Measurements from ENCODE around the gene TSTD2. TPM values are rescaled to one million over a fixed set of nuclear protein-coding genes. Genes with fewer than 3 reads are reported as not detected.

TSTD2 gene
- polyA plus RNA-seq, 1 donor from 2014 or later: 50.0 TPM

DNA sequence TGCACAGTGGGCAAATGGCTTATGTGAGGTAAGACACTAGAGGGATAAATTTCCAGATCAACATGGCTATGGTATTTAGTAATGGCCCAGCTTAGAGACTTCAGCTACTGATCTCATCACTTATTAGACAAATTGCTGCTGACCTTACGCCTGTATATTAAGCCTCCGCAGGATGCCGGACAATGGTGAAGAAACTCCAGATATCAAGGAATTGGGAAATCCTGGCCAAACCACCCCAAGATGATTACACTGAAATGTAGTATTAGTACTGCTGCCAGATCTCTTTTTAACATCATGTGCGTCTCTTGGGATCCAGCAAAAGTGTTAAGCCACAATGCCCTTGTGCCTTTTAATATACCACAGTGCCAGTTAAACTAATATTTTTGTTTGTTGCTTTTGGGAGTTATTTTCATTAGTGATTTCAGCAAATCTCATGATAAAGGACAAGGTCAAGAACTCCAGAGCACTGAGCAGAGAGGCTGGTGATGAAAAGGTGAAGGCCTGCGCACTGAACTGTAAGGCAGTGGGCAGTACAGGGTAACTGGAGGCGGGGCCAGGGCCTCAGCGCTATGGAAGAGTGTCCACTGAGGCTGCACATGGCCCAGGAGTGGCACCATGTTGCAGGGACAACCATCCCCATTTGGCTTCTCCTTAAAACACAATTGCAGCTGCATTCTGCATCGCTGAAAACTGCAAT, 32.5 kb downstream of the TSTD2 start:
- Histone ChIP-seq H3K4me2 (ENCODE audit: low read length) (no peak overlapping the region), H3F3A (ENCODE audit: insufficient read depth, low read length, poor library complexity, severe bottlenecking) (no peaks in the 10 kb centered on the region), H3K27me3 (ENCODE audit: insufficient read depth, low read depth, low read length) (no peaks in the 10 kb centered on the region), H3K36me3 (ENCODE audit: insufficient read depth, low read length) (no peaks in the 10 kb centered on the region), H2AFZ (ENCODE audit: low read depth, low read length) (no peak overlapping the region), H3K79me2 (replicated peaks; ENCODE audit: insufficient read depth, low read length) (no peaks in the 10 kb centered on the region), H3K27ac (ENCODE audit: low read length) (no peak overlapping the region), H4K20me1 (ENCODE audit: insufficient read depth) (no peaks in the 10 kb centered on the region), H3K9me3 (ENCODE audit: low read length) (no peaks in the 10 kb centered on the region), H3K9ac (ENCODE audit: low read length) (no peak overlapping the region), H3K9me2 (ENCODE audit: insufficient read depth, low read length) (no peaks in the 10 kb centered on the region), H3K4me3 (ENCODE audit: low read length) (no peak overlapping the region)
- TF ChIP-seq, protein P1, sequence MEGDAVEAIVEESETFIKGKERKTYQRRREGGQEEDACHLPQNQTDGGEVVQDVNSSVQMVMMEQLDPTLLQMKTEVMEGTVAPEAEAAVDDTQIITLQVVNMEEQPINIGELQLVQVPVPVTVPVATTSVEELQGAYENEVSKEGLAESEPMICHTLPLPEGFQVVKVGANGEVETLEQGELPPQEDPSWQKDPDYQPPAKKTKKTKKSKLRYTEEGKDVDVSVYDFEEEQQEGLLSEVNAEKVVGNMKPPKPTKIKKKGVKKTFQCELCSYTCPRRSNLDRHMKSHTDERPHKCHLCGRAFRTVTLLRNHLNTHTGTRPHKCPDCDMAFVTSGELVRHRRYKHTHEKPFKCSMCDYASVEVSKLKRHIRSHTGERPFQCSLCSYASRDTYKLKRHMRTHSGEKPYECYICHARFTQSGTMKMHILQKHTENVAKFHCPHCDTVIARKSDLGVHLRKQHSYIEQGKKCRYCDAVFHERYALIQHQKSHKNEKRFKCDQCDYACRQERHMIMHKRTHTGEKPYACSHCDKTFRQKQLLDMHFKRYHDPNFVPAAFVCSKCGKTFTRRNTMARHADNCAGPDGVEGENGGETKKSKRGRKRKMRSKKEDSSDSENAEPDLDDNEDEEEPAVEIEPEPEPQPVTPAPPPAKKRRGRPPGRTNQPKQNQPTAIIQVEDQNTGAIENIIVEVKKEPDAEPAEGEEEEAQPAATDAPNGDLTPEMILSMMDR (IDR thresholded peaks at IDR 0.05; ENCODE audit: poor library complexity, severe bottlenecking): no peak
- no peak for TF ChIP-seq EZH2 (IDR thresholded peaks at IDR 0.05; ENCODE audit: borderline replicate concordance, insufficient read depth, low read length, poor library complexity, severe bottlenecking)
- no peak for TF ChIP-seq RAD21 (conservative IDR thresholded peaks at IDR 0.05)
- TF ChIP-seq EP300 (conservative IDR thresholded peaks at IDR 0.05; ENCODE audit: poor library complexity, severe bottlenecking): no peak
- no peak for TF ChIP-seq SMC3 (conservative IDR thresholded peaks at IDR 0.05; ENCODE audit: poor library complexity)
- TF ChIP-seq TAF1 (IDR thresholded peaks at IDR 0.05; ENCODE audit: low read depth): no peak
- TF ChIP-seq, protein P2, sequence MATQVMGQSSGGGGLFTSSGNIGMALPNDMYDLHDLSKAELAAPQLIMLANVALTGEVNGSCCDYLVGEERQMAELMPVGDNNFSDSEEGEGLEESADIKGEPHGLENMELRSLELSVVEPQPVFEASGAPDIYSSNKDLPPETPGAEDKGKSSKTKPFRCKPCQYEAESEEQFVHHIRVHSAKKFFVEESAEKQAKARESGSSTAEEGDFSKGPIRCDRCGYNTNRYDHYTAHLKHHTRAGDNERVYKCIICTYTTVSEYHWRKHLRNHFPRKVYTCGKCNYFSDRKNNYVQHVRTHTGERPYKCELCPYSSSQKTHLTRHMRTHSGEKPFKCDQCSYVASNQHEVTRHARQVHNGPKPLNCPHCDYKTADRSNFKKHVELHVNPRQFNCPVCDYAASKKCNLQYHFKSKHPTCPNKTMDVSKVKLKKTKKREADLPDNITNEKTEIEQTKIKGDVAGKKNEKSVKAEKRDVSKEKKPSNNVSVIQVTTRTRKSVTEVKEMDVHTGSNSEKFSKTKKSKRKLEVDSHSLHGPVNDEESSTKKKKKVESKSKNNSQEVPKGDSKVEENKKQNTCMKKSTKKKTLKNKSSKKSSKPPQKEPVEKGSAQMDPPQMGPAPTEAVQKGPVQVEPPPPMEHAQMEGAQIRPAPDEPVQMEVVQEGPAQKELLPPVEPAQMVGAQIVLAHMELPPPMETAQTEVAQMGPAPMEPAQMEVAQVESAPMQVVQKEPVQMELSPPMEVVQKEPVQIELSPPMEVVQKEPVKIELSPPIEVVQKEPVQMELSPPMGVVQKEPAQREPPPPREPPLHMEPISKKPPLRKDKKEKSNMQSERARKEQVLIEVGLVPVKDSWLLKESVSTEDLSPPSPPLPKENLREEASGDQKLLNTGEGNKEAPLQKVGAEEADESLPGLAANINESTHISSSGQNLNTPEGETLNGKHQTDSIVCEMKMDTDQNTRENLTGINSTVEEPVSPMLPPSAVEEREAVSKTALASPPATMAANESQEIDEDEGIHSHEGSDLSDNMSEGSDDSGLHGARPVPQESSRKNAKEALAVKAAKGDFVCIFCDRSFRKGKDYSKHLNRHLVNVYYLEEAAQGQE (IDR thresholded peaks at IDR 0.05; ENCODE audit: borderline replicate concordance): no peak
- no peak for TF ChIP-seq POLR2AphosphoS5 (IDR thresholded peaks at IDR 0.05)
- TF ChIP-seq MXI1 (conservative IDR thresholded peaks at IDR 0.05; ENCODE audit: poor library complexity, severe bottlenecking): no peak

DNA sequence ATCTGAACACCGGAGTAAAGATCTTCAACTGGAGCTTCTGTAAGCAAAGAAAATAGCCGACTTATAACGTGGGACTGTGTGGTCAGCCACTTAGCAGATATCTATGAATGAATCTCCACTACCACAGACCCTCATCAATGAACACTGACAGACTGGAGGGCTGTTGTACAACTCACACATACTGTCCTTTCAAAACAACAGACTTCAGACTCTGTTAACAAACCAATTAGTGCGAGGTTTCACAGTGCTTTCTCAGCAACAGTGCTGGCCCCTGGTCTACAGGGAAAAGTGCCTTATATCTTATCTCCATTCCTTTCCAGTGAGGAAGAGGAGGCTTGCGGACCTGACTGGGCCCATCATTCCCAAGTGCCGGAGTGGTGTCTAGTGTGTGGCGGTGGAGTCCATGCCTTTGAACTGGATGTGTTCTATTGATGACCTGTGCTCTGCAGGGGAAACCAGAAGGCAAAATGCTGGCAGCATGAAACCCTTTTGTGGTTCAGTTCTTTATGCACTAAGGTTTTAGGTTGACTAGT, 33.8 kb downstream of the TSTD2 start:
- Histone ChIP-seq H2AFZ (ENCODE audit: low read depth, low read length) (no peak overlapping the region), H3F3A (ENCODE audit: insufficient read depth, low read length, poor library complexity, severe bottlenecking) (no peaks in the 10 kb centered on the region), H3K4me2 (ENCODE audit: low read length) (no peak overlapping the region), H3K27ac (ENCODE audit: low read length) (no peak overlapping the region), H3K4me3 (ENCODE audit: low read length) (no peak overlapping the region), H3K9me2 (ENCODE audit: insufficient read depth, low read length) (no peaks in the 10 kb centered on the region), H3K9me3 (ENCODE audit: low read length) (no peaks in the 10 kb centered on the region), H3K27me3 (ENCODE audit: insufficient read depth, low read depth, low read length) (no peaks in the 10 kb centered on the region), H3K79me2 (replicated peaks; ENCODE audit: insufficient read depth, low read length) (no peaks in the 10 kb centered on the region), H3K9ac (ENCODE audit: low read length) (no peak overlapping the region), H4K20me1 (ENCODE audit: insufficient read depth) (no peaks in the 10 kb centered on the region), H3K36me3 (ENCODE audit: insufficient read depth, low read length) (no peaks in the 10 kb centered on the region)
- no peak for TF ChIP-seq EZH2 (IDR thresholded peaks at IDR 0.05; ENCODE audit: borderline replicate concordance, insufficient read depth, low read length, poor library complexity, severe bottlenecking)
- TF ChIP-seq, protein P1 (IDR thresholded peaks at IDR 0.05; ENCODE audit: poor library complexity, severe bottlenecking): no peak
- TF ChIP-seq, protein P2 (IDR thresholded peaks at IDR 0.05; ENCODE audit: borderline replicate concordance): no peak
- TF ChIP-seq MXI1 (conservative IDR thresholded peaks at IDR 0.05; ENCODE audit: poor library complexity, severe bottlenecking): no peak
- TF ChIP-seq RAD21 (conservative IDR thresholded peaks at IDR 0.05): no peak
- no peak for TF ChIP-seq SMC3 (conservative IDR thresholded peaks at IDR 0.05; ENCODE audit: poor library complexity)
- TF ChIP-seq TAF1 (IDR thresholded peaks at IDR 0.05; ENCODE audit: low read depth): no peak
- TF ChIP-seq POLR2AphosphoS5 (IDR thresholded peaks at IDR 0.05): no peak
- no peak for TF ChIP-seq EP300 (conservative IDR thresholded peaks at IDR 0.05; ENCODE audit: poor library complexity, severe bottlenecking)

Data from neural cell (in vitro differentiated cells).